CD4-positive, alpha-beta T cell (primary cell): ENCODE measurements around the gene TFAP2D. TPM values are rescaled to one million over a fixed set of nuclear protein-coding genes. Genes with fewer than 3 reads are reported as not detected.

Source experiments
- ATAC-seq: fragments of 200-7000 bp; cut with Tn5 transposase; one replicate; pipeline ENCODE4 v1.10.0; 2022; ENCODE audit warnings: mild to moderate bottlenecking; ENCODE audit not compliant: poor library complexity
- CTCF ChIA-PET: fragments of 350-600 bp; sonication (Branson Sonifier 250); formaldehyde crosslinking; loops from one replicate; lab custom pipeline; 2021; ENCODE audit warnings: antibody characterized with exemption, inconsistent platforms; lab: Charles Lee
- POLR2A ChIA-PET: fragments of 350-600 bp; sonication (Branson Sonifier 250); formaldehyde crosslinking; loops from one replicate; lab custom pipeline; 2021; ENCODE audit warnings: antibody characterized with exemption, inconsistent platforms; lab: Charles Lee
- DNase-seq, 14 experiments: peaks; one replicate each; pipeline ENCODE4 v3.0.0-alpha.2; 2013 to 2020; ENCODE audit warnings: mixed read lengths in 2 of 14
- H3K27ac ChIP-seq, 2 donors: one replicate each; pipeline versions ENCODE4 v1.5.1 to v1.7.0; 2013; ENCODE audit warnings: low read length in 2 of 2, low read depth in 1 of 2, mild to moderate bottlenecking in 1 of 2
- H3K27me3 ChIP-seq, 2 experiments: 1 replicate in 1 of 2; 2 replicates in 1 of 2; pipeline versions ENCODE4 v1.6.1 to v1.7.0; 2013; ENCODE audit warnings: low read length in 2 of 2, control low read depth in 1 of 2, mild to moderate bottlenecking in 1 of 2, moderate library complexity in 1 of 2; ENCODE audit not compliant: insufficient read depth in 2 of 2, control insufficient read depth in 1 of 2
- H3K36me3 ChIP-seq: one replicate; pipeline ENCODE4 v1.6.1; 2013; ENCODE audit warnings: low read length, control low read depth; ENCODE audit not compliant: insufficient read depth
- H3K4me1 ChIP-seq: one replicate; pipeline ENCODE4 v1.6.1; 2013; ENCODE audit warnings: low read length, control low read depth; ENCODE audit not compliant: insufficient read depth
- H3K4me3 ChIP-seq: one replicate; pipeline ENCODE4 v1.5.1; 2013; ENCODE audit warnings: mild to moderate bottlenecking, low read length, moderate library complexity
- H3K9me3 ChIP-seq, 2 experiments: 1 replicate in 1 of 2; 2 replicates in 1 of 2; pipeline versions ENCODE4 v1.6.1 to v1.7.0; 2013; ENCODE audit warnings: low read length in 2 of 2, mild to moderate bottlenecking in 2 of 2, control low read depth in 1 of 2, moderate library complexity in 1 of 2; ENCODE audit not compliant: control insufficient read depth in 1 of 2, insufficient read depth in 1 of 2
- H3K27ac Mint-ChIP-seq: one replicate; pipeline ENCODE4 v1.8.0; 2020; ENCODE audit warnings: mixed read lengths
- H3K27me3 Mint-ChIP-seq: one replicate; pipeline ENCODE4 v1.8.0; 2021; ENCODE audit warnings: mixed read lengths
- H3K36me3 Mint-ChIP-seq: one replicate; pipeline ENCODE4 v1.8.0; 2021; ENCODE audit warnings: low read depth, mixed read lengths
- H3K4me1 Mint-ChIP-seq: one replicate; pipeline ENCODE4 v1.8.0; 2021; ENCODE audit warnings: low read depth, mixed read lengths
- H3K4me3 Mint-ChIP-seq: one replicate; pipeline ENCODE4 v1.8.0; 2020; ENCODE audit warnings: mild to moderate bottlenecking, mixed read lengths
- H3K9me3 Mint-ChIP-seq: one replicate; pipeline ENCODE4 v1.8.0; 2020; ENCODE audit warnings: mixed read lengths
- CTCF ChIP-seq: fragments of 200-600 bp; IDR thresholded peaks from one replicate; pipeline ENCODE4 v1.8.0; 2022; ENCODE audit warnings: antibody characterized with exemption, mild to moderate bottlenecking
- intact Hi-C, 2 experiments: fragments of 100-400 bp; cut with DNase I in 1 of 2; cut with micrococcal nuclease in 1 of 2; formaldehyde crosslinking; loops; one replicate each; pipeline versions ENCODE4 v1.15.1 to v1.9.0; 2023 to 2025; cut with DNase I, micrococcal nuclease
- total RNA-seq, 174 experiments: library from RNA in 2 of 174; stranded (reverse) in 2 of 174; gene quantifications; one replicate each; pipeline ENCODE4 v1.2.3 and lab custom pipeline; 2021 to 2026

The TFAP2D gene
- total RNA-seq, 2 experiments from 2014 or later, result not detected

GRCh38 chr6:50795574-50795973 lies 82.2 kb downstream of the TFAP2D start:
- H3K9me3 Mint-ChIP-seq, result no peaks in the 10 kb centered on the region
- no peak overlapping the region for H3K4me3 ChIP-seq
- no peaks in the 10 kb centered on the region for H3K36me3 Mint-ChIP-seq
- H3K36me3 ChIP-seq, result no peaks in the 10 kb centered on the region
- no peak for TF ChIP-seq CTCF
- intact Hi-C loops, result no loop called here
- no peaks in the 10 kb centered on the region for H3K9me3 ChIP-seq
- no peaks in the 10 kb centered on the region for H3K4me1 Mint-ChIP-seq
- no peaks in the 10 kb centered on the region for H3K27me3 ChIP-seq
- H3K4me3 Mint-ChIP-seq, result no peak overlapping the region
- ChIA-PET POLR2A (no interaction called here), CTCF (no interaction called here)
- no peak overlapping the region for H3K27ac ChIP-seq
- ATAC-seq, result no peak
- peaks cover 4% of the 10 kb centered on the region for H3K27me3 Mint-ChIP-seq
- no peaks in the 10 kb centered on the region for H3K4me1 ChIP-seq
- no peak overlapping the region for H3K27ac Mint-ChIP-seq
- DNase-seq, result no peak

- Histone ChIP-seq H3K9me3 (no peaks in the 10 kb centered on the region), H3K27ac (no peak overlapping the region), H3K27me3 (no peaks in the 10 kb centered on the region), H3K4me1 (no peaks in the 10 kb centered on the region), H3K4me3 (no peak overlapping the region), H3K36me3 (no peaks in the 10 kb centered on the region)
- no peaks in the 10 kb centered on the region for H3K4me1 Mint-ChIP-seq
- no peak overlapping the region for H3K4me3 Mint-ChIP-seq
- no peaks in the 10 kb centered on the region for H3K9me3 Mint-ChIP-seq
- POLR2A ChIA-PET, result no interaction called here
- no peaks in the 10 kb centered on the region for H3K36me3 Mint-ChIP-seq
- intact Hi-C loops, result no loop called here
- TF ChIP-seq CTCF, result no peak
- ATAC-seq (no peak), DNase-seq (no peak)
- H3K27ac Mint-ChIP-seq, result no peak overlapping the region
- CTCF ChIA-PET, result no interaction called here
- H3K27me3 Mint-ChIP-seq, result no peaks in the 10 kb centered on the region
Measured at GRCh38 chr6:50804283-50804682, 91.0 kb downstream of the TFAP2D start.

- no peaks in the 10 kb centered on the region for H3K36me3 ChIP-seq
- TF ChIP-seq CTCF, result no peak
- no peaks in the 10 kb centered on the region for H3K27me3 ChIP-seq
- H3K9me3 ChIP-seq, result peaks cover 0 to 8% of the 10 kb centered on the region in 2 experiments
- Mint-ChIP-seq H3K9me3 (no peaks in the 10 kb centered on the region), H3K36me3 (no peaks in the 10 kb centered on the region), H3K27me3 (no peaks in the 10 kb centered on the region), H3K4me1 (no peaks in the 10 kb centered on the region), H3K4me3 (no peak overlapping the region), H3K27ac (no peak overlapping the region)
- POLR2A ChIA-PET, result no interaction called here
- ATAC-seq (no peak), DNase-seq (no peak)
- no peak overlapping the region for H3K27ac ChIP-seq
- intact Hi-C loops, result no loop called here
- no peak overlapping the region for H3K4me3 ChIP-seq
- CTCF ChIA-PET, result no interaction called here
- H3K4me1 ChIP-seq, result no peaks in the 10 kb centered on the region
Measured at GRCh38 chr6:50807035-50807434, 93.7 kb downstream of the TFAP2D start.
